Measurements from ENCODE around the gene NUP210L. TPM values are rescaled to one million over a fixed set of nuclear protein-coding genes. Genes with fewer than 3 reads are reported as not detected.

Gene NUP210L
- total and polyA plus RNA-seq, 8 donors = 0.02 to 0.06 (median 0.05) TPM; not detected in 4

DNA sequence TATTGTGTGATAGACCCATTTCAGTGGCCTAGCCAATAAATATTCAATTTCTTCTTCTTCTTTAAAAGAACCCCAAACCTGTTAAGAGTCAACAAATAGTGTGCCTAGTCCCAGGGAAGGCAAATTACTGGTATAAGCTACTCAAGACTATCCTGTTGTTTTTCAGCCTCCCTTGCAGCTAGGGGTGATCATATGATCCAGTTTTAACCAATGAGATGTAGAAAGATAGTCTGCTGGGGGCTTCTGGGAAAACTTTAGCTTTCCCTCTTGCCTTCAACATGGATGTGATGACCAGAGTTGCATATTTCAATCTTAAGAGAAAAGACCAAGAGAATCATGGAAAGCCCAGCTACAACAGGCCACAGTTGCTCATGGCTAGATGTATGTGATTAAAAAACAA is 4.7 kb upstream of the NUP210L start:
- intact Hi-C loops (cut with DNase I) = no loop called here
- ATAC-seq (no peak), FAIRE-seq (no peak), DNase-seq (no peak)
- TF ChIP-seq, protein P1, sequence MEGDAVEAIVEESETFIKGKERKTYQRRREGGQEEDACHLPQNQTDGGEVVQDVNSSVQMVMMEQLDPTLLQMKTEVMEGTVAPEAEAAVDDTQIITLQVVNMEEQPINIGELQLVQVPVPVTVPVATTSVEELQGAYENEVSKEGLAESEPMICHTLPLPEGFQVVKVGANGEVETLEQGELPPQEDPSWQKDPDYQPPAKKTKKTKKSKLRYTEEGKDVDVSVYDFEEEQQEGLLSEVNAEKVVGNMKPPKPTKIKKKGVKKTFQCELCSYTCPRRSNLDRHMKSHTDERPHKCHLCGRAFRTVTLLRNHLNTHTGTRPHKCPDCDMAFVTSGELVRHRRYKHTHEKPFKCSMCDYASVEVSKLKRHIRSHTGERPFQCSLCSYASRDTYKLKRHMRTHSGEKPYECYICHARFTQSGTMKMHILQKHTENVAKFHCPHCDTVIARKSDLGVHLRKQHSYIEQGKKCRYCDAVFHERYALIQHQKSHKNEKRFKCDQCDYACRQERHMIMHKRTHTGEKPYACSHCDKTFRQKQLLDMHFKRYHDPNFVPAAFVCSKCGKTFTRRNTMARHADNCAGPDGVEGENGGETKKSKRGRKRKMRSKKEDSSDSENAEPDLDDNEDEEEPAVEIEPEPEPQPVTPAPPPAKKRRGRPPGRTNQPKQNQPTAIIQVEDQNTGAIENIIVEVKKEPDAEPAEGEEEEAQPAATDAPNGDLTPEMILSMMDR (IDR thresholded peaks at IDR 0.05) = no peak
- no peaks in the 10 kb centered on the region for H3K27me3 ChIP-seq
- H3K27ac ChIP-seq = no peak overlapping the region
- H3K4me3 ChIP-seq = no peak overlapping the region
- H3K4me1 ChIP-seq = peaks cover 0 to 6% (median 0%) of the 10 kb centered on the region in 3 donors
- peaks cover 0 to 31% (median 6%) of the 10 kb centered on the region in 3 donors for H3K36me3 ChIP-seq
- H3K9me3 ChIP-seq = no peaks in the 10 kb centered on the region

DNA sequence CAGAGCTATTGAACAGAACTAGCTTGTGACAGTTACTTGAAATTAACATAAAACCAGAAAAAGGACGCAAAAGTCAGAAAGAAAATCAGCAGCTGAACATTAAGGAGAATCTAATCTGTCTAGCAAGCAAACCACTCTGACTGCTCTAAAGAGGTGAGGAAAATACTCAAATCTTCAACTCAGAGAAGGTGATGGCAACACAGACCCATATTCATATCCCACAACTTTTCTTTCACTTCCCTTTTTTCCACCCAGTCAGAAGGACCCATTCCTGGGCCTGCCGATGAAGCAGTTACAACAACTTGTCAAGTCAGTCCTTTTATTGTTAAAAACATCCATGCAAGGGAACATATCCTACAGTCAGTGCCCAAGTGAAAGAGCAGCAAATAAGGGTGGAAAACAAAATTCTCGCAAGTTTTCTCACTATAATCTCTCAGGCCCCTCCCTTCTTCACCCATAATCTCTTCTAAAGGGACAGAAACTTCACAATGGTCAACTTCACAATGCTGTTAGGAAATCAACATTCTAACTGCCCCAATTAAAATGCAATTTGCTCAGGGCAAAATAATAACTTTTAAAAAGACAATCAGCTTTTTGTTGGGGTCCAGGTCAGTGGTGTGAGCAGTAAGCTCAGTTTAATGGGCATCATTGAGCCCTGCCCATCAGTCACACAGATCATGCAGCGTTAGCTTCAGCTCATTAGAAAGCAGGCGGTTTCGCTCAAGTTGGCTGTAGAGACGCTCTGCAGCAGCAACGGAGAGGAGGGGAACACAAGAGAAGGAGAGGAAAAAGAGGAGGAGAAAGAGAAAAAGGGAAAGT is 3.6 kb upstream of the NUP210L start:
- WGBS, 2 donors = 78 to 88% methylated on average over 8 of the region's 8 CpGs

GRCh38 chr1:154157520-154158306 is 2.8 kb upstream of the NUP210L start:
- FAIRE-seq (no peak), ATAC-seq (peak in 3 of 4 donors; percentile 52 to 61 (median 57)), DNase-seq (no peak)
- Histone ChIP-seq H3K4me1 (peaks cover 0 to 6% (median 0%) of the 10 kb centered on the region in 3 donors), H3K4me3 (no peak overlapping the region), H3K9me3 (no peaks in the 10 kb centered on the region), H3K36me3 (peaks cover 0 to 23% (median 0%) of the 10 kb centered on the region in 3 donors), H3K27me3 (no peaks in the 10 kb centered on the region), H3K27ac (peak overlapping the region in 1 of 4 donors; percentile 6)
- TF ChIP-seq, protein P1 (IDR thresholded peaks at IDR 0.05) = no peak
- intact Hi-C loops (cut with DNase I) = no loop called here
- WGBS, 2 donors = 68 to 77% methylated on average over 7 of the region's 7 CpGs

More for the DNA sequence above, 3.6 kb upstream of the NUP210L start:
- no peak for DNase-seq
- Histone ChIP-seq H3K4me1 (peaks cover 0 to 6% (median 0%) of the 10 kb centered on the region in 3 donors), H3K9me3 (no peaks in the 10 kb centered on the region), H3K4me3 (no peak overlapping the region), H3K27ac (peak overlapping the region in 1 of 4 donors; percentile 6), H3K36me3 (peaks cover 0 to 30% (median 0%) of the 10 kb centered on the region in 3 donors), H3K27me3 (no peaks in the 10 kb centered on the region)
- intact Hi-C loops (cut with DNase I) = no loop called here
- TF ChIP-seq, protein P1 (IDR thresholded peaks at IDR 0.05) = no peak
- peak in 2 of 4 donors; percentile 31 to 40 for ATAC-seq
- no peak for FAIRE-seq

- H3K27me3 ChIP-seq = no peaks in the 10 kb centered on the region
- intact Hi-C loops (cut with DNase I) = no loop called here
- DNase-seq = no peak
- H3K9me3 ChIP-seq = no peaks in the 10 kb centered on the region
- peak overlapping the region in 2 of 4 donors; percentile 7 to 50 for H3K27ac ChIP-seq
- H3K4me1 ChIP-seq = peaks cover 0 to 6% (median 0%) of the 10 kb centered on the region in 3 donors
- FAIRE-seq = no peak
- peaks cover 0 to 19% (median 0%) of the 10 kb centered on the region in 3 donors for H3K36me3 ChIP-seq
- peak in 3 of 4 donors; percentile 19 to 37 (median 23) for ATAC-seq
- WGBS, 2 donors = 31 to 70% methylated on average over 9 of the region's 9 CpGs
- no peak overlapping the region for H3K4me3 ChIP-seq
- TF ChIP-seq, protein P1 (IDR thresholded peaks at IDR 0.05) = no peak
These were observed 378 bp upstream of the NUP210L start for GRCh38 chr1:154155251-154155650.

Data from pancreas (tissue), 10 donors.